HG03175 (cell line): ENCODE data around the gene PRRT2.
"Not testable (repeated sequence)": the region's sequence is repeated elsewhere in the genome, so short reads cannot be mapped to it uniquely, and the experiment has no call there.

Experiments used
- ATAC-seq: cut with Tn5 transposase; IDR thresholded peaks from one replicate; pipeline ENCODE4 v1.9.1; 2021; ENCODE audit warnings: mild to moderate bottlenecking, moderate library complexity; ENCODE audit not compliant: unreplicated experiment

The PRRT2 gene

GRCh38 chr16:29831490-29831889 is 19.5 kb downstream of the PRRT2 start:
- no peak for ATAC-seq

GRCh38 chr16:29833219-29833618 is 21.2 kb downstream of the PRRT2 start:
- ATAC-seq = not testable (repeated sequence)

GRCh38 chr16:29834079-29834478 is 22.1 kb downstream of the PRRT2 start:
- ATAC-seq = no peak

- ATAC-seq = no peak
These were observed 23.9 kb downstream of the PRRT2 start for GRCh38 chr16:29835926-29836325.

GRCh38 chr16:29836623-29837022 is 24.6 kb downstream of the PRRT2 start:
- ATAC-seq = no peak

- no peak for ATAC-seq
These were observed 25.8 kb downstream of the PRRT2 start for GRCh38 chr16:29837841-29838240.

GRCh38 chr16:29839822-29840221 is 27.8 kb downstream of the PRRT2 start:
- no peak for ATAC-seq

- no peak for ATAC-seq
These were observed 28.2 kb downstream of the PRRT2 start for GRCh38 chr16:29840240-29840639.

- ATAC-seq = no peak
These were observed 29.6 kb downstream of the PRRT2 start for GRCh38 chr16:29841631-29842030.

GRCh38 chr16:29842732-29843346 is 30.8 kb downstream of the PRRT2 start:
- ATAC-seq = no peak

GRCh38 chr16:29843931-29844330 is 31.9 kb downstream of the PRRT2 start:
- ATAC-seq = no peak

GRCh38 chr16:29844575-29845331 is 32.8 kb downstream of the PRRT2 start:
- no peak for ATAC-seq

- no peak for ATAC-seq
These were observed 33.7 kb downstream of the PRRT2 start for GRCh38 chr16:29845656-29846055.

GRCh38 chr16:29848420-29849297 is 36.7 kb downstream of the PRRT2 start:
- no peak for ATAC-seq

- ATAC-seq = no peak
These were observed 37.5 kb downstream of the PRRT2 start for GRCh38 chr16:29849505-29849904.

- ATAC-seq = no peak
These were observed 39.0 kb downstream of the PRRT2 start for GRCh38 chr16:29850998-29851397.

- ATAC-seq = no peak
These were observed 40.7 kb downstream of the PRRT2 start for GRCh38 chr16:29852654-29853053.

- ATAC-seq = no peak
These were observed 42.6 kb downstream of the PRRT2 start for GRCh38 chr16:29854520-29855100.

- ATAC-seq = no peak
These were observed 45.3 kb downstream of the PRRT2 start for GRCh38 chr16:29857133-29857760.

- no peak for ATAC-seq
These were observed 46.3 kb downstream of the PRRT2 start for GRCh38 chr16:29858149-29858849.
